Activated CD4-positive, CD25-positive, alpha-beta regulatory T cell treated with anti-CD3 and anti-CD28 coated beads, Interleukin-2, amount 50 U/mL, for 16 hours (primary cell): ENCODE measurements around the gene HSPB1.
"Not testable (repeated sequence)": the region's sequence is repeated elsewhere in the genome, so short reads cannot be mapped to it uniquely, and the experiment has no call there.

ENCODE experiments used
- DNase-seq: peaks from one replicate; pipeline ENCODE4 v3.0.0-alpha.2; 2020; ENCODE audit warnings: low read depth, low spot score

HSPB1 gene

DNA sequence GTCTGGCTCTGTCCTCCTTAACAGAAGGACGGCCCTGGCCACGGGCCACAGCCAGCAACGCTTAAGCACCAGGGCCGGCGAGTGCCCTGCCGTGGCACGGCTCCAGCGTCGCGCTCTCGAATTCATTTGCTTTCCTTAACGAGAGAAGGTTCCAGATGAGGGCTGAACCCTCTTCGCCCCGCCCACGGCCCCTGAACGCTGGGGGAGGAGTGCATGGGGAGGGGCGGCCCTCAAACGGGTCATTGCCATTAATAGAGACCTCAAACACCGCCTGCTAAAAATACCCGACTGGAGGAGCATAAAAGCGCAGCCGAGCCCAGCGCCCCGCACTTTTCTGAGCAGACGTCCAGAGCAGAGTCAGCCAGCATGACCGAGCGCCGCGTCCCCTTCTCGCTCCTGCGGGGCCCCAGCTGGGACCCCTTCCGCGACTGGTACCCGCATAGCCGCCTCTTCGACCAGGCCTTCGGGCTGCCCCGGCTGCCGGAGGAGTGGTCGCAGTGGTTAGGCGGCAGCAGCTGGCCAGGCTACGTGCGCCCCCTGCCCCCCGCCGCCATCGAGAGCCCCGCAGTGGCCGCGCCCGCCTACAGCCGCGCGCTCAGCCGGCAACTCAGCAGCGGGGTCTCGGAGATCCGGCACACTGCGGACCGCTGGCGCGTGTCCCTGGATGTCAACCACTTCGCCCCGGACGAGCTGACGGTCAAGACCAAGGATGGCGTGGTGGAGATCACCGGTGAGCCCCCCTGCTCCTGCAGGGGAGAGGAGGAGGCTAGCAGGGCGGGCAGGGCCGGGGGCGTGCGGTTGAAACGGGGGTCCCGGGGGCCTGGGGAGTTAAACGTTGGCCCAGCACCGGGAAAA is at the start of gene HSPB1:
Gene HSPB1 (plus strand): TSS at position 327 of the 855 bp plus-strand sequence. CDS start 40 bp downstream, at position 367.
- peak; percentile 48 for DNase-seq

- DNase-seq, result no peak
Measured at GRCh38 chr7:76254781-76255180, 47.7 kb upstream of the HSPB1 start.

DNA sequence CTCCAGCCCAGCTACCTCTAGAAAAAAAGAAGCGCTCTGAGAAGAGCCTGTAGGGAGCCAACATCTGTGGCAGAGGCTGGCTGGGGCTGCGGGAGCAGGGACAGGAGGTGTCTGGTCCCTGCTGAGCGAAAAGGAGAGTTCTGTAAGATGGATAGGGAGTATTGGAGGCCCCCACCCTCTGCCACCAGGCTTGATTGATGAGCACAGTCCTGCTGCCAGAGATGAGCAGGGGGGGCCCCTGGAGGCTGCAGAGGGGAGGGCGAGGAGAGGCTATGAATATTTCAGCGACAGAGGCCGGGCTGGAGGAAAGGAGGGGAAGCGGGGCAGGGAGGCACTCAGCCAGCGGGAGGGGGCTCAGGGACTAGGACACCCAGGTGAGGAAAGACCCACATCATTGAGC is 44.5 kb upstream of the HSPB1 start:
- DNase-seq, result no peak

GRCh38 chr7:76259124-76260093 is 43.1 kb upstream of the HSPB1 start:
- DNase-seq, result no peak

DNA sequence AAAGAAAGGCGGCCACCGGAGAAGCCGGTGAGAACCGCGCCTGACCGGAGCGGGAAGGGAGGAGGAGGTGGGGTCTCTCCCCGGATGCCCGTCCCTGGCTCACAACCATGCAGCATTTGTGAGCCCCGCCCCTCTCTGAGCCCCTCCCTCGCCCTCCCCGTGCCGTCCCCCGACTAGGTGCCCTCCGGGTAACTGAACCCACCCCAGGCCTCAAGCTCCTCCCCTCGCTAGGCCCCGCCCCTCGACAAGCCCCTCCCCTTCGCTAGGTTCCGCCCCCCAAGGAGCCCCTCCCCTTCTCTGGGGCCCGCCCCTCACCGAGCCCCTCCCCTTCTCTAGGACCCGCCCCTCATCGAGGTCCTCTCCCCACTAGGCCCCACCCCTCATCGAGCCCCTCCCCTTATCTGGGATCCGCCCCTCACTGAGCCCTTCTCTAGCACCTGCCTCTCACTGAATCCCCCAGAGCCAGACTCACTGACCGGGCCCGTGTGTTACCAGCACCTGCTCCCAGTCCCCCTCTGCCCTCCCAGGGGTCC is 42.2 kb upstream of the HSPB1 start:
- DNase-seq, result no peak

GRCh38 chr7:76261329-76261728 is 41.1 kb upstream of the HSPB1 start:
- DNase-seq, result no peak

GRCh38 chr7:76261931-76262330 is 40.5 kb upstream of the HSPB1 start:
- no peak for DNase-seq

- no peak for DNase-seq
Measured at GRCh38 chr7:76262683-76263402, 39.6 kb upstream of the HSPB1 start.

DNA sequence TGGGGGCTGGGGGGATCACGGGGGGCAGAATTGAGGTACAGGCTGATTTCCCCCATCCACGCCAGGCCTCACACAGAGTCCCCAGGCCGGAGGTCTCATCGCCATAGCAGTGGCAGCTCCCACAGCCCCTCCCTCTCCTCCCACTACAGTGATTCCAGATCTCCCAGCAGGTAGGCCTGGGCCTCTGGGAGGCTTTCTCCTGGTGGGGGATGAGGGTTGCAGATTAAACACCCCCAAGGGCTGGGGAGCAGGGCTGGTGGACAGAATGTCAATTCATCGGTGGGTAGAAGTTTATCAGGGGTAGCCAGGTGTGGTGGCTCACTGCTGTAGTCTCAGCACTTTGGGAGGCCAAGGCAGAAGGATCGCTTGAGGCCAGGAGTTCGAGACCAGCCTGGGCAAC is 37.2 kb upstream of the HSPB1 start:
- no peak for DNase-seq

DNA sequence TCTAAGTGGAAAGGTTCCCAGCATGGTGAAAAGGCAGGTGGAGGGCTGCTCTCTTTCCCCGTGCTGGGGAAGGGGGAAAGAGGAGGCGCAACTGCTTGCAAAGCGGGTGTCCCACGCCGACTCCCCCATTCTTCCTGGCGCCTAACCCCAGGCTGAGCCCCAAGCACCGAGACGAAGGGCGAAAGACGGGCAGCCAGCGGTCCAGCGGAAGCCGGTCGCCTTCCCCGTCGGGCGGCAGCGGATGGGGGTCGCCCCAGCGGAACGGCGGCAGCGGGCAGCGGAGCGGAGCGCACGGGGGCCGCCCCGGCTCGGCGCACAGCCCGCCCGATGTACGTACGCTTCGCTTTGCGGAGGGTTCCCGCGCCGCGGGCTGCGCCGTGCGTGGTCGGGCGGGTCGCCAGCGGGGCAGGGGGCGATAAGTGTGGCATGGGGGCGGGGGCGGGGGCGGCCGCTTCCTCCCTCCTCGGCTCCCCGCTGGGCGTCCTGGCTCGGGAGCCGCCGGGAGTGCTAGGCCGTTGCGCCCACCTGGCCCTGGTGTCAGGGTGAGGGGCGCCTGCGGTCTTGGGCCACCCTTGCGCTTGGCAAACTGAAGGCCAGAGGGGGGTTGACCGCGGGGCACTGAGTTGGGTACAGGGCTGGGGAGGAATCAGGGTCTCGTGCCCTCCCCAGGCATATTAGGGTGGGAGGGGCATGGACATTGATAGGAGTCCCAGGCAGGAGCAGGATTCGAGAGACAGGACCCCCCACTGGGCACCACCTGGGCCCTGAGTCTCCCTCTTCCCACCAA is 35.2 kb upstream of the HSPB1 start:
- no peak for DNase-seq

- DNase-seq, result no peak
Measured at GRCh38 chr7:76267894-76268183, 34.6 kb upstream of the HSPB1 start.

DNA sequence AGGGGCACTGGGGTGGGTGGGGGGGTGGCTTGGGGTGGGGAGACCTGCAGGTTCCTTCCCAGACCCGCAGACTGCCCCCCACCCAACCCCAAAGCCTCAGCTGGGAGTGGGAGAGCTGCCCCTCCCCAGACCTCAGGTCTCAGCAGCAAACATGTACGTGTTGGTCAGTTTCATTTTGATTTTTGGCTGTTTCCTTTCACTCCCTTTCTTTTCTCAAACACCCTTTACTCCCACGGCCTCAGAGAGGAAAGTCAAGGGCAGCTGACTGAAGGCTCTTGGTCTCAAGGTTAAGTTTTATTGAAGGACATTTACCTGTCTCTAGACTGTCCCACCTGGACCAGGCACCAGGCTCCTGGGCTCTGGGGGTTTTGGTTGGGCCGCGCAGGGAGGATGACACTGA is 34.1 kb upstream of the HSPB1 start:
- DNase-seq, result no peak

DNA sequence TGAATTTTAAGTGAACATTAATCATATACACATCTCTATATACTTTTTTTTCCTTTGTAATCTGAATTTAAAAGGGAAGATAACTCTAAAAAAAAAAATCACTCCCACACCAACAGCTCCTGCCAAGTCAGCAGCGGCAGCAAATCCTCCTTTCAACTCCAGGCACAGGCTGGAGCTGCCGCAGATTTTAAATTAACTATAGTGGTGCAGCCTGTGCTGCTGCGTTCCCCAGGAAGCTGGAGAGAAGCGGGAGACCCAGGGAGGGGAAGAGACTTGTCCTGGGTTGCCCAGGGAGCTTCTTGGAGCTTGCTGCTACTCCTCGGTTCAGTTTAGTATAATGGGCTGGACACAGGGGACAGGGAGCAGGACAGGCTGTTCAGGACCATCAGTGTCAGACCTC is 32.6 kb upstream of the HSPB1 start:
- no peak for DNase-seq

- not testable (repeated sequence) for DNase-seq
Measured at GRCh38 chr7:76271384-76271783, 31.1 kb upstream of the HSPB1 start.

DNA sequence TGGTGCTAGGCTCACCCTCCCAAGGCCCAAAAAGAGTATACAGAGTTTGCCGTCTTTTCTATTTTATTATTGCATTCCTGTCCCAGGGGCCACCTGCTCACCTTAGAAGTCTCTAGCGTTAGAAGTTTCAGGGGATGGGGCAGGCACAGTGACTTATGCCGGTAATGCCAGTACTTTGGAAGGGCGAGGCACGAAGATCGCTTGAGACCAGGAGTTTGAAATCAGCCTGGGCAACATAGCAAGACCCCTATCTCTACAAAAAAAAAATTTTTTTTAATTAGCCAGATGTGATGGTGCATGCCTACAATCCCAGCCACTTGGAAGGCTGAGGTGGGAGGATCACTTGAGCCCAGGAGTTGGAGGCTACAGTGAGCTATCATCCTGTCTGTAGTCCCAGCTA is 30.3 kb upstream of the HSPB1 start:
- DNase-seq, result no peak

- no peak for DNase-seq
Measured at GRCh38 chr7:76272851-76273497, 29.5 kb upstream of the HSPB1 start.

DNA sequence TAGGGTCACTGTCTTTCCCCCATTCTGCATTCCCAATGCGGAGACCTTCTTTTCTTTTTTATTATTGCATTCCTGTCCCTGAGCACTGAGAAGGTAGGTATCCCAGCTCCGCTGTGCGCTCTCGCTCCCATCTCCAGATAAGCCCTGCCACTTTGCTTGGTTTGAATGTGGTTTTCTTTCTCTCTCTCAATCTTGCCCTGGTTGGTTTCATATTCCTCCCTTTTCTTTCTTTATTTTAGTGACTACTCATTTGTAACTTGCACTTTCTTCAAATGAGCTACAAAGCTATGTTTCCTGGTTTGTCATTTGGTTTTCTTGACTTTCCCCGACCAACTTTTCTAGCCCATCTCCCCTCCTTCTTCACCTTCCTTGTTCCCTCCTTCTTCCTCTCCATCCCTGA is 29.0 kb upstream of the HSPB1 start:
- no peak for DNase-seq

- DNase-seq, result no peak
Measured at GRCh38 chr7:76278540-76278939, 23.9 kb upstream of the HSPB1 start.

- DNase-seq, result no peak
Measured at GRCh38 chr7:76280408-76280807, 22.1 kb upstream of the HSPB1 start.

- DNase-seq, result no peak
Measured at GRCh38 chr7:76281006-76281705, 21.3 kb upstream of the HSPB1 start.
